GM19035 (cell line): ENCODE results near the gene SYNE3.

Experiments
- ATAC-seq: cut with Tn5 transposase; IDR thresholded peaks from one replicate; pipeline ENCODE4 v1.9.1; 2021; ENCODE audit not compliant: unreplicated experiment

The SYNE3 gene

DNA sequence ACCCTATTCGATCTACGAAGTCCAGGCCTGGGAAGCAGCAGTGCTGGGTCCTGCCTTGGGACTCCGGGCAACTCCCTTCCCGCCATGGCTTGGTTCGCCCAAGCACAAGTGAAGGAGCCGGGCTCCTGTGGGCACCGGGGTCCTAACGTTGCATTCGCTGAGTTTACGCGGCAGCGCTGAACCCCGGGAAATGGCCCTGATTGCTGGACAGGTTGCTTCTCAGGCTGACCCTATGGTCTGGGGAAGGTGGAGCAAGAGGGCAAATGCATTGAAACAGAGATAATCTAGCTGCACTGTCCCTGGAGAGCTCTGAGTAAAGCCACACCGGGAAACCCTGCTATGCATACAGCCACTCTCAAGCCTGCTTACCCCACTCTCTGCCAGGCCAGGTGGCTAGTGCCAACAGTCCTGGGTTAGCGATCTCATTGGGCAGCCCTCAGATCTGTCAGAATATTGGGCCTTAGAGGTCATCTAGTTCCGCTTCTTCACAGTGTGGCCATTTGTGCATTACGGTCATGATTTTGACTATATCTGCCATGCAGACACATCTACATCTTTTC, 11.3 kb downstream of the SYNE3 start:
- ATAC-seq, result no peak

DNA sequence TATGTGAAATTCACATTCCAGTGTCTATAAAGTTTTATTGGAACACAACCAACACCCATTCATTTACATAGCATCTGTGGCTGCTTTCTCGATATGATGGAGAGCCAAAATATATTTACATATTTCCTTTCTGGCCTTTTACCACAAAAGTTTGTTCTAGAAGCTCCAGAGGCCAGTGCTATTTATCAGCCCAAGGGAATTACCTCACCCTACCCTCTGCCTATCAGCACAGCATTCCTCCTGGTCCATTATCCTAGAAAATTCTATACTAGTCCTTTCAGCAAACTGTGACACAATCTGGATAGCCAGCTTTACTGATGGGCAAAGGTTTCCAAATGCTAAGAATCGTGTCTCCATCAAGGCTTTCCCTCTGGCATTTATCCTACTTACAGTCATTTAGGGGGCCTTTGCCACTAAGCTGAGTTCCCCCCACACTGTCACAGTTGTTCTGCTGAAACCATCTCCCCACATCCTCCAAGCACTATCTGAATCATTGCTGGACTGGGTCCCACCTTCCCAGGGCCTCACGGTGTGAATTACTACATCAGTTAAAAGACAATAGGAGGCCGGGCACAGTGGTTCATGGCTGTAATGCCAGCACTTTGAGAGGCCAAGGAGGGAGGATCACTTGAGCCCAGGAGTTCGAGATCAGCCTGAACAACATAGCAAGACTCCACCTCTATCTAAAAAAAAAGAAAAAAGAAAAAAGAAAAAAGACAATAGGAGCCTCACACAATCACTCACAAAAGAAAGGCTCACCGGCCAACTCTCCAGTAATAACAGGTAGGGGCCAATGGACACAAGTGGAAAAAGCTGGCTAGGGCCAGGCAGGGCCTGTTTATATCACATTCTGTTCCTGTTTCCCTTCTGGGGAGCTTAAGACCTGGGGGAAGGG, 12.1 kb downstream of the SYNE3 start:
- ATAC-seq, result peak; percentile 37

DNA sequence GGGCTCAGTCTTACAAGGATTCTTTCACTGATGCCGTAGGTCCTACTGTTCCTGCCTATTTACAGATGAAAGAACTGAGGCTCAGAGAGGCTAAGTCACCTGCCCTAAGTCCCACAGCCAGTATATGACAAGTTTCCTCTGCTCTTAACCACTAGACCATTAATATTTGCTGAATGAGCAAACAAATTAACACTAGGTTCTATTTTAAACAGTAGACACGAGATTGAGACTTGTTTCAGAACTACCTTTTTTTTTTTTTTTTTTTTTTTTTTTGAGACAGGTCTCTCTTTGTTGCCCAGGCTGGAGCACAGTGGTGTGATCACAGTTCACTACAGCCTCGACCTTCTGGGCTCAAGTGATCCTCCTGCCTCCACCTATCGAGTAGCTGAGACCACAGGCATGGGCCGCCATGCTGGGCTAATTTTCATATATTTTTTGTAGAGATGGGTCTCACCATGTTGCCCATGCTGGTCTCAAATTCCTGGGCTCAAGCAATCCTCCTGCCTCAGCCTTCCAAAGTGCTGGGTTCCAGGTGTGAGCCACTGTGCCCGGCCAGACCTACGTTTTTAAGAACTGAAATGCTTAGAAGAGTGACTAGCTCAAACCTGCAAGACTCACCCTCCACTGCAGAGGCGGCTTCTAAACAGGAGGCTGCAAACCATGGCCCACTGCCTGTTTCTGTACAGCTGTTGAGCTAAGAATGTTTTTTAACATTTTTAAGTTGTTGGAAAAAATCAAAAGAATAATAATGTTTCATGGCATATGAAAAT, 12.9 kb downstream of the SYNE3 start:
- ATAC-seq, result peak; percentile 61

DNA sequence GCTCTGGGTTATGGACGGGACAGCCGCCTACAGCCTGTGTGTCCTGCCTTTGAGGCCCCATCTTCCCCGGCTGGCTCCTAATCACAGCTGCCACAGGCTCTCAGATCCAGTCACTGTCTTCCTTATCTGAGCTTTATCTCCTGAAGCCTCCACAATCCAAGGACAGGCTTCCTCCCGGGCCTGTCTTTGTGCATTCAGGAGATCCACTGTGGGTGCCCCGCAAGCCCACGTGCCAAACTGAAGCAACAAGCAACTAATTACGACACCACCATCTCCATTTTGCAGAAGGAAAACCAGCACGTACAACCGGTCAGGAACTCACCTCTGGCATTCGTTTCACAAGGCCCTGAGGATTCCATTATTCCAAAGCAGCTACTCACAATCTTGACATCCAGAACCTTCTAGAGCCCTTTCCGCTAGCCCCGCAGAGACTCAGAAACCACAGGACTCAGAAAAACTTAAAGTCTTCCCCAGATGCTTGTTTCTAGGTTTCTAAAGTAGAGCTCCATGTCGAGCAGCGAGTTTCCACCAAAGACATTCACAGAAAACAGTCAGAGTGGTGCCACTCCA, 14.0 kb downstream of the SYNE3 start:
- no peak for ATAC-seq

DNA sequence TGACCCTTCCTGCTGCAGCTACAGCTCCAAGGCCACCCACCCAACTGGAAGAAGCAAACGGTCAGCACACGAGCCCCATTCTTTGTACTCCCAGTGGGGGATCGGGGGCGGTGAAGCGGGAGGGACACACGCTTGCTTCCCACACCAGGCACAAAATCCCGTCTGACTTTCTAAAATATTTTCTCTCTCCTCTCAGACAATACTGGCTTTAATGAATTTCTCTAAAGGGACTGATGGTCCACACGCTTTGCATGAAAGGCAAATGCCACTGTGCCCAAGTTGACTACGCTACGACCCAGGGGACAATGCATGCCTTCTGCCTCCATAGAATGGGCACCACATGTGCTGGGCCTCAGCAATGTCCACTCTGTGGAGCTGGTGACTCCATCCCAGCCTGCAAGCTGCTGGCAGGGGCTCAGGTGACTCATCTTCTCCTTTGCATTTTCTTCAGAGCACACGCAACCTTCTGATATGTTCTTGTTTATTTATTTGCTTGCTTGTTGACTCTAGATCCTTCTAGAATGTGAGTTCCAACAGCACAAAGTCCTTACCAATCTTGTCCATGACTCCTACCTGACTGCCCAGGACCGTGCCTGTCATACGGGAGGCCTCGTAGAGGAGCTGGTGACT, 15.6 kb downstream of the SYNE3 start:
- ATAC-seq, result no peak

DNA sequence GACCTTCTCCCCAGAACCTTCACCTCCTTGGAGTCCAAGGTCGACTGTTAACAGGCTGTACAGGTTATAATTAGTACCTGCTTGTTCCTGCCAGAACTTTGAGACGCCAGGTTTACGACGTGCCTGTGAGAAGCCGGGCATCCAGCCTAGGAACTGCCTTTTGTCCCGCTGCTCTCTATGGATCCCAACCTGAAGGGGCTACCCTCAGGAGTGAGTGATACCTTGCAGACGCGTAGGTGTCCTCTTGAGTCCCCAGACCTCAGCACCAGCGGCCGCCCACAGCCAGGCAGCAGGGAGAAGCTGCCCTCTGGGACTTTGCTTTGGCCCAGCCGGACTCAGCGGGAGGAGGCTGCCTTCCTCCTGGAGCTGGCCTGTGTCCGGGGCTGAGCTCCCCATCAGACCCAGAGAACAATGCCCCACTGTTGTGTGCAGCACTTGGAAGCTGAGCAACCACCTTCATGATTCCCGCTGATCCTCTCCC, 16.2 kb downstream of the SYNE3 start:
- ATAC-seq, result no peak

DNA sequence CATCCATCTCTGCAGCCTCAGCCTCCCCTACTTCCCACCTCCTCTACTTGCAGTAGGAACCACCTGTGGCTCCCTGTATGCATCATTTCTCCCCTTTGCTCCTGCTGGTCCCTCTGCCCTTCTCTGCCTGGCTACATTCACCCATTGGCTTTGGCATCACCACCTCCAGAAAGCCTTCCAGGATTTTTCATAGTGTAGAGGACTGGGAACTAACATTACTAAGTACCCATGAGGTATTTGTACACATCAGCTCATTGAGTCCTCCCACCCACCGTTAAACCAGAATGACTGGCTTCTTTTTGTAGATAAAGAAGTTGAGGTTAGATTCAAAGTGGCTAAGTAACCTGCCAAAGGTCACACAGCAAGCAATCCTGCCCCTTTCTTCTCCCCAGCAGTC, 17.1 kb downstream of the SYNE3 start:
- no peak for ATAC-seq

DNA sequence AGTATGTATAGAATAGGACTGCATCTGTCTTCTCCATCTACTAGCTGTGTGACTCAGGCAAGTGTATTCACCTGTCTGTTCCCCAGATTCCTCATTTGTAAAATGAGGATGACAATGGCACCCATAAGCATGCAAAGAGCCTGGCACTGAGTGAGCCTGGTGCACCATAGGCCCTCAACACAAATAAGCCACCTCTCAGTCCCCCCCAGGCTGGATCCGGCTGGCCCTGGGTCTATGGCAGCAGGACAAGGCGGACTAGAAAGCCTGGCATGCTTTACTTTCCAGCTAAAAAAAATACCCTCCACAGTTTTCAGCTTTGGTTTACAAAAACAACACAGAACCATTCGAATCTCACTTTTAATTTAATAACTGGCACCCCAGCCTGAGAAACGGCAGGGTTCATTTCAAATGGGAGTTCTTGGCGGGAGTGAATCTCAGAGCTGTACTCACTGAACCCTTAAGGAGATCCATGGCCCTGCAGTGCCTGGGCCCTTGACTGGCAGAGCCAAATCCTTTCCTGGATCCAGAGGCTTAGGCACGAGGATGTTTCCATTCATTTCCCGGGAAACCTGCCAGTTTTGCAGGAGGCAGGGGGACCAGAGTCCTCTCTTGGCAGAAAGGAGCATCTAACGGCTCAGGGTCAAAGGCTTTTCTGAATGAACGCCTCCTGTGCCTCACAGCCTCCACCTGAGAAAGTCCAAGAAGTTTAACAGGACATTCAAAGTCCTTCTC, 17.7 kb downstream of the SYNE3 start:
- no peak for ATAC-seq

DNA sequence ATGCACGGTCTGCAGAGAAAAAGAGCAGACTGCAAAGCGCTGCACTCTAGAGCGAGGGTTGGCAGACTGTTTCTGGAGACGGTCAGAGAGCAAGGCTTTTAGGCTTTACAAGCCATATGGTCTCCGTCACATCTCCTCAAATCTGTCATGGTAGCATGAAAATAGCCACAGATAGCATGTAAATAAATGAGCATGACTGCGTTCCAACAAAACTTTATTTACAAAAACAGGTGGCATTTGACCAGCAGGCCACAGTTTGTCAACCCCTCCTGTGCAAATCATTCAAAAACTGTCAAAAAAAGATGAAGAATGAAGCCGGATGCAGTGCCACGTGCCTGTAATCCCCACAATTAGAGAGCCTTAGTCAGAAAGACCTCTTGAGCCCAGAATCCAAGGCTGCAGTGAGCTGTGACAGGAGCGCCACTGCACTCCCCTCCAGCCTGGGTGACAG, 18.9 kb downstream of the SYNE3 start:
- ATAC-seq, result no peak

DNA sequence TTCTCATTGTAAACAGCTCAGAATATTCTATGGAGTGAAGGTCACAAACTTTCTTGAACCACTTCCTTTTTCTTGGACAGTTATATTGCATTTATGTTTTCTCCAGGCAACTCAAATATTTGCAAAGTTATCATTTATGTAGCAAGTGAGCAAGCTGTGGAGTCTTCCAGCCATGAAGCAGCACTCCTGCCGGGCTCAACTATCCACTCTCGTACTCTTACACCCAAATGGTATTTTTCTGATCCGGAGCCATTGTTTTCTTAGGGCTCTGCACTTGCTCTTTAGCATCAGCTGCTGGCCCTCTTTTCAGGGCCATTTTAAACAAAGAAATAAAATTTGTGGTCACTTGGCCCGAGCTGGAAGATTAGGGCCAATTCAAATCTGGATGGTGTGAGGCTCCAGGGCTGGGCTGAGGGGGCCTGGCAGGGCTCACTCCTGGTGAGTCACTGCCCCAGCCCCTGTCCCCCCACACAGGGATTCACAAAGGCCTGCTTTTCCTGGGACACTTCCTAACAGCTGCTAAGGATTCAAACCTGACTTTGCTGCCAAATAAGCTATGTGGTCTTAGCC, 19.7 kb downstream of the SYNE3 start:
- ATAC-seq, result no peak

DNA sequence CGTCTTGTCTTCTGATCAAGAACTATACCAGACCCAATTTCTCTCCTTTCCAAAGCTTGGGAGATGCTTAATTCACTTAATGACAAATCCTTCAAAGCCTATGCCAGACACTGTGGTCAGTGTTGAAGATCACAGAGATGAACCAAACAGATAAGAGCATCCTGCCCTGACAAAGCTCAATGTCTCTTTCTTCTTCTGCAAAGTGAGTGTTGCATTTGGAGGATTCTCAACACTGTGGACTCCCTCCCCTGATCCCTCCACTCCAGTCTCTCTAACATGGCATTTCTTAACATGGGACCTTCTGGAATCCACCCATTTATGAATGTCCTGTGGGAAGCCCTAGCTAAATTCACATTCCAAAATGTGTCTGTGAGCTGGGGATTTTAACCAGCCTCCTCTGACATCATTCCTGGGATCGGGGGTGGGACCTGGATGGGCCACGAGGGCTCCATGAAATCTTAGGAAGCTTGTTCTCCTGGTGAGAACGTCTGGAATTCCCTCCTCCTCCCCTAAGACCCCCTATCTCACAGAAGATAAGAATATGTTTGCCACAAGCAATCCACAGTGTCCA, 20.3 kb downstream of the SYNE3 start:
- no peak for ATAC-seq

DNA sequence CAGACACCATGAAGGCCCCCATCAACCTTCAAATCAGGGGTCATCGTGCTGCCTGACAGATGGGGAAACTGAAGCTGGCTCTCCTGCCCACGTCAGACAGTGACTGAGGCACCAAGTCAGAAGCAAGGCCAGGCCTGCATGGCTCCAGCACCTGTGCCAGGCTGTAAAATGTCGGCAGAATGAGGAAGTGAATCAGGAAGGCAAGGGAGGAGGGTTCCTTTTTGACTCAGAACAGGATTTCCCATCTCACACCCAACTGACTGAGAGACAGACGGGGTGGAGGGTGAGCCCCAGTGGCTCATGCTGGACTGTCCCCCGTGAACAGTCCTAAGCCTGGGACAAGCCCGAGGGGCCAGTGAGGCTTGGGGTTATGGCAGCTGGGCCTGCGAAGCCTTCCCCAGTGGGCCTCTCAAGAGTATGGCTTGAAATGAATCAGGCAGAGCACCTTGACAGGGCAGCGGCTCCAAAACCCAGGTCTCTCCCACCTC, 20.9 kb downstream of the SYNE3 start:
- peak; percentile 77 for ATAC-seq

DNA sequence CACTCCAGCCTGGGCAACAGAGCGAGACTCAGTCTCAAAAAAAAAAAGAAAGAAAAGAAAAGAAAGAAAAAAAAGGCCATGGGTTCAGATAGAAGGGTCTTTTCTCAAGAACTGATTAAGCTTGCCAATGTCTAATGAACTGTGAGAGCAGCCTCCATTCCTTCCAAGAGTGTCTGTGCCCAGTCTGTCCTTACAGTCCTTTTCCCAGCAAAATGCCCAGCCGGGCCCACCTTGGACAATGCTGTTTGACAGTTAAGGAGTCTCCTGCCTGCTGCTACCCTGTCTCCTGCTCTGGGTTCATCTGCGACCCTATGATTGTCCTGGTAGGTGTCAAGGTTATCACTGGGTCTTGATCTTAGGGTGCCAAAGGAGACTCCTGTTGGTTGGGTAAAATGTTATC, 21.4 kb downstream of the SYNE3 start:
- ATAC-seq, result no peak

DNA sequence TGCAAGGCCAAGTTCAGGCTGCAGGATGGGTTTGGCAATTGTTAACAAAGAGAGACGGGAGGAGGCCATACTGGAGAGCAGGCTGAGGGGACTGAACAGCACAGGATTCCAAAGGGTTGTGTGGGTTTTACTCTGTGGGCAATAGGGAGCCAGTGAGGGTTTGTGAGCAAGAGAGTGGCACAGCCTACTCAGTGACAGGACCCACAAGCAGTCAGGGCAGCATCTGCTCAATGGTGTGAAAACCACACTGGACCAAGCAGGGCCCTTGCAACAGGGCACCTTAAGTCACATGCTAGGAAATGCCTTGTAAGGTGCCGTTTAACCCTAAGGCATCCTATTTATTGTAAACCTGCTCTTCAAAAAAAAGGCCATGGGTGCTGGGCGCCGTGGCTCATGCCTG, 22.0 kb downstream of the SYNE3 start:
- ATAC-seq, result no peak

DNA sequence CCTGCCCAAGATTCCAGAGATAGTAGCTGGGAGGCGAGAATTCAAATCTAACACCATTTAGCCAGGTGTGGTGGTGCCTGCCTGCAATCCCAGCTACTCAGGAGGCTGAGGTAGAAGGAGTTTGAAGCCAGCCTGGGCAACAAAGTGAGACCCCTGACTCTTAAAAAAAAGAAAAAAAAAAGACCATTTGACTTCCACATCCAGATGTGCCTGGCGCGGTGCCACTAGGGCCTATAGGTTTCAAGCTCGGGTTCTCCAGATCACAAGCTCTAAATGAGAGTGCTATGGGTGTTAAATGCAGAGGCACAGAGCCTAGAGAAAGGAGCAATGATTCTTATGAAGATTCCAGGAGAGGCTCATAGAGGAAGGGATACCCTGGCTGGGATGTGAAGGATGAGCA, 22.5 kb downstream of the SYNE3 start:
- no peak for ATAC-seq

DNA sequence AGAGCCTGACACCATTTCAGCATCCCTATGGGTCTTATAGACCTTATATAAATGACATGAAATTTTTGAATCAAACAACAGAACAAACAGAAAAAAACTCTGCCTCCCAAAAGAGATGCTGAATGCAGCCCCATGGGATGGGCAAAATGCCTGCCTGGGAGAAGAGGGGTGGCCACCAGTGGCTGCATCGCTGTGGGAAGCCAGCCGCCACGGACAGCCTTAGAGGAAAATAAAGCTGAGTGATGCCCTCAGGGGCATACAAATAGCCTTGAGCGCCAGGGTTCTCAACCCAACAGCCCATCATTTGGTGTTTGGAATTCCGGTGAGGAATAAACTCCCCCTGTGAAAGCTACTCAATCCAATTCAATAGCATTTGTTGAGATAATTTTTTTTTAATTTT, 22.9 kb downstream of the SYNE3 start:
- no peak for ATAC-seq

DNA sequence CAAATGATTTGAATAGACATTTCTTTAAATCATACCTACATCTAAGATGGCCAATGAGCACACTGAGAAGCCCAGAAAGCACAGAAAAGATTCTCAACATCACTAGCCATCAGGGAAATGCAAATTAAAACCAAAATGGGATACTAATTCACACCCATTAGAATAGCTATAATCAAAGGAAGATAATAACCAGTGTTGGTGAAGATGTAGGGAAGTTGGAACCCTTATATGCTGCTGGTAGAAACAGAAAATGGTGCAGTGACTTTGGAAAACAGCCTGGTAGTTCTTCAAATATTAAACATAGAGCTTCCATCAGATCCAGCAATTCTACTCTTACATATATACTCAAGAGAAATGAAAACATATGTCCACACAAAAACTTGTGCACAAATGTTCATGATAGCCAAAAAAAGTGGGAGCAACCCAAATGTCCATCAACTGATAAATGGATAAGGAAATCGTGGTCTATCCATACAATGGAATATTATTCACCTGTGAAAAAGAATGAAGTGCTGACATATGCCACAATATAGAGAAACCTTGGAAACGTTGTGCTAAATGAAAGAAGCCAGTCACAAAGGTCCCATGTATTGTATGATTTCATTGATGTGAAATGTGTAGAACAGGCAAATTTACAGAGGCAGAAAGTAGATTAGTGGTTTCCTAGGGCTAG, 24.4 kb downstream of the SYNE3 start:
- no peak for ATAC-seq

DNA sequence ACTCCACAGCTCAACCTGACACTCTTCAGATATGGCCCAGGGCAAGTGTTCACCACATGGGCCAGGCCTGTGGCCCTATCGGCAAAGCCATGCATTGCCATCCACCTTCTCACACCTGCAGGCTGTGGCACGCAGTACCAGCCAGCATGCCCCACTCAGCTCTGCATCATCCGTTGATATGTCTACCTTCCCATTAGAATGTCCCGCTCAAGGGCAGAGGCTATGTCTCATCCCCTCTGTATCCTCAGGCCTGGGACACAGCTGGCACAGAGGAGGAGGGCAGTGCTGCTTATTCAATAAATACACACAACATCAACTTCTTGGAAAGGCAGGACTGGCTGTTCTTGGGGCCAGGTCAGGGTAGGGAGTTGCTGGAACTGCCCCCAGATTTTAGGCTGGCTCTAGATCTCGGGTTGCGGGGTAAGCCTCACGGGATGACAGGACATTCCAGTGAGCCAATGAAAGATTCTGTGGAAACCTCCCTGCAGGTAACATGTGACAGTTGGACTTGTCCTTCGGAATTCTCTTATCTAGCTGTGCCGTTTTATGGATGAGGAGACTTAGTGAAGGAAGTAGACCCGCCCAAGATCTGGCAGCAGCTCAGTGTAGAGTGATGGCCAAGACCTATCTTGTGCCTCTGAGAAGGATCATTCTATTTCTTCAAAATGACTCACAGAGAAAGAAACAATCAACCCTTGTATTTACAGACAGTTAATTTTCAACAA, 25.6 kb downstream of the SYNE3 start:
- ATAC-seq, result no peak
